DMS53 treated with DMSO at 0.1 percent for 48 hours (cell line): ENCODE data around the gene ZFP30.
"Not testable (repeated sequence)": the region's sequence is repeated elsewhere in the genome, so short reads cannot be mapped to it uniquely, and the experiment has no call there.

Experiments
- DNase-seq: peaks from one replicate; lab custom pipeline; 2025; ENCODE audit not compliant: unreplicated experiment; lab: John Stamatoyannopoulos, UW

The ZFP30 gene

DNA sequence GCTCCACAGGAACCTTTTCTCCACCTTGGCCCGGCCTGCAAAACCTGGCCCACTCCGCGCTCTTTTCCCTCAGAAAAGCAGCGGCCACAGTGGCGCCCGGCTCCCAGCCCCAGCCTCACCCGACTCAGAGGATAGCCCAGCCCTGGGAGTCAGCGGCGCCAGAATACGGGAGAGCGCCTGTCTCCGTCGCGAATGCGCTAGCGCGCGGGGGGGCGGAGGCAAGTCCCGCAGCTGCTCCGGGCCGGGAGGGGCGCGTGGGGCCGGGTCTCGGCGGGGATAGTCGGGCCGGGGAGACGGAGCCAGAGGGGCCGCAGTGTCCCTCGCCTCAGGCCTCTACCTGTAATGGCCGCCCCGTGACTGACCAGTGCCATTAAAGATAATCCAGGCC lies at the start of gene ZFP30:
Gene ZFP30 (minus strand): TSS at position 165 of the 388 bp plus-strand sequence. CDS start 7,643 bp downstream, outside the sequence.
- peak; percentile 93 for DNase-seq

DNA sequence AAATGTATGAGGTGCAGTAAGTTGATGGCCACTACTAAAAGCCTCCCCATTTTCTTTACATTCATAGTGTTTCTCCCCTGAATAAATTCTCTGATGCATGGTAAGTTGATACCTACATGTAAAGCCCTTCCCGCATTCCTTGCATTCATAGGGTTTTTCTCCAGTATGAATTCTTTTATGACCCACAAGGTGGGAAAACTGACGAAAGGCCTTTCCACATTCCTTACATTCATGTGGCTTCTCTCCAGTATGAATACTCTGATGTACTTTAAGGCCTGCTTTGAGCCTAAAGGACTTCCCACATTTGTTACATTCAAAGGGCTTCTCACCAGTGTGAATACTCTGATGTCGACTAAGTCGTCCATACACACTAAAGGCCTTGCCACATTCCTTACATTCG lies 43.8 kb upstream of the ZFP30 start:
- DNase-seq: no peak

DNA sequence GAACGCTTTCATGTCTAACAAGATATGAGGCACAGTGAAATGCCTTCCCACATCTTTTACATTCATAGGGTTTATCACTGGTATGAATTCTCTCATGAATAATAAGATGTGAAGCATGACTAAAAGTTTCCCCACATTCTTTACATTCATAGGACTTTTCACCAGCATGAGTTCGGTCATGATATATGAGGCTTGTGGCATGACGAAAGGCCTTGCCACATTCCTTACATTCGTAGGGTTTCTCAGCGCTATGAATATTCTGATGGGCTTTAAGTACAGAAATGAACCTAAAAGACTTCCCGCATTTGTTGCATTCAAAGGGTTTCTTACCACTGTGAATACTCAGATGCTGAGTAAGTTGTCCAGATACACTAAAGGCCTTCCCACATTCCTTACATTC lies 43.0 kb upstream of the ZFP30 start:
- no peak for DNase-seq

DNA sequence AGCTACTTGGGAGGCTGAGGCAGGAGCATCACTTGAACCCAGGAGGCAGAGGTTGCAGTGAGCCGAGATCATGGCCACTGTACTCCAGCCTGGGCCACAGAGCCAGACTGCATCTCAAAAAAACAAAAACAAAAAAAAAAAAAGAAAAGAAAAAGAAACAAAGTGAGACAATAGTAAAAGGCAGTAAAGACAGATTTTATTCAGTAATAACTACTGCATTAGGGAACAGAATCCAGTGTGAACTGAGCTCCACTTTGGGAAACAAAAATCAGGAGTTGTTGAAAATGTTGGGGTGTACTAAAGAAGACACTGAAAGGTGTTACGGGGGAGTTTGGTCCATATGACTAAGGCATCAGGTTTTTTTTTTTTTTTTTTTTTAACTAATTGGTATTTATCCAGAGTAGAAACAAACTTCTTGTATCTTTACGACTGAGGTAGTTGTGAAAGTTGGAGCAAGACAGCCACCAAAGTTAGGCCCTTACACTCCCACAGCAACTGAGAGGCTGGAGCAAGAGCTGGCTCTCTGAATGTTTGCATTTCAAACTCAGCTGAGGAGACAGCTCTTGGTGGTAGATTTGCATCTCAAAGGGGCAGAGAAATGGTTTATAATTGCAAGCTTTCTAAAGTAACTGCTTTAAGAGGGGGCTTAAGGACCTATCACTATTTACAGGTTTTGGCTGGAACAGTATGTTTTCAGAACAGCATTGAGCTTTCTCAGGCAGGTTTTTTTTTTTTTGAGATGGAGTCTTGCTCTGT lies 40.1 kb upstream of the ZFP30 start:
- no peak for DNase-seq

DNA sequence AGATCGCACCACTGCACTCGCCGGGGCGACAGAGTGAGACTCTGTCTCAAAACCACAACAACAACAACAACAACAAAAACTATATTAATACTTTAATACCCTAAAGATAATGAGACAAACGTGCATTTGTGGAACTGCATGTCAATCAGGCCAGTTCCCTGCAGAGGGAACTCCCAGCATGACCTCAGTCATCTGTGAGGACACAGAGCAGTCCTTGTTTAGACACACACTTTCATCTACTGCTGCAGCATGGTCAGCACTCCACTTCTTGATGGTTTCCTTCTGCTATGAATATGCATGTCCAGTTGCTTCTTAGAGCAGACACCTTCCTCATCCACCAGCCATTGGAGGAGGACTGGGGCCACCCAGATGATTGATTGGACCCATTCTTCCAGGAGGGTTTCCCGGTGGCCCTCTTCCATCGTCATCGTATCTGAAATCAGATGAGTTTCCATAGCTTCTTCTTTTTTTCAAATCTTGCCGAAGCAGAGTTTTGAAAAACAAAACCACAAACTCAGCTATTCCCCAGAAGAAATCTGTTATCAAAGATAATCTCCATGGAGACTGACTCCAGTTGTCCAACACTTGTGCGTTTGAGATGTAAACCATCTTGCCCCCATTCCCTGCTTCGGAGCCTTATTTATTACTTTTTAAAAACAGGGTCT lies 37.8 kb upstream of the ZFP30 start:
- DNase-seq: no peak

DNA sequence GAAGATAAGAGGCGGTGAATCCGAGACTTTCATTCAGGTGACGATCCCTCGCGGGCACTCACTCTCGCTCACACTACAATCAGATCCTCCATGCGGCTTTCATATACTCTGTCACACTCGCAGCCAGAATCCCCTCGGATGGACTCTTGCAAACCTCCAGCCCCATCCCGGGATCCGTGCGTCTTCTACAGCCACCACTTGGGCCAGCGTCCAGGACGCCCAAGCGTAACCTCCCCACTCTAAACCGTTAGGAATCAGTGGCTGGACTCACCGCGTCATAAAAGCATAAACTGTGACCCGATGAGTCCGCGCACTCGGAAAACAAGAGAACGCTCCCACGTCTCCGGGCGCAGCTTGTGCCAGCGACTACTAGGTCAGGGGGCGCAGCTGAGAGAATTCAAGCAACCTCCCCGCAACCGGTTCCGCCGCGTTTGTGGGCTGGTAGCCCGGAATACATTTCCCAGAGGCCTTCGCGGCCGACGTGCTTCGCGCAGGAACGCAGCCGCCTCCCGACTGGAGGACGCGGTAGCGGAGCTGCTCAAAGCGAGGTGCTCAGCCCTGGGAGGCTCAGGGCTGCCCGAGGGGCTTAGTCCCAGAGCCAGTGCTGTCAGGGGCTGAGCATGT lies 36.7 kb upstream of the ZFP30 start:
- DNase-seq: peak; percentile 60

DNA sequence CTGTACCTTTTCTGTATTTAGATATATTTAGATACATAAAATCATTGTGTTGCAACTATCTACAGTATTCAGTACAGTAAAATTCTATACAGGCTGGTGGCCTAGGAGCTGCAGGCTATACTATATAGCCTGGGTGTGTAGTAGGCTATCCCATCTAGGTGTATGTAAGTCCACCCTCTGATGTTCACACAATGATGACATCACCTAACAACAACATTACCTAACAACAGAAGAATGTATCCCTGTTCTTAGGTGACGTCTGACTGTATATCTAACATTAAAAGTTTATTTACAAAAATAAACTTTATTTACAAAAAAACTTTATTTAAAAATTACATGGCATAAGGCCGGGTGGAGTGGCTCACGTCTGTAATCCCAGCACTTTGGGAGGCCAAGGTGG lies 28.3 kb upstream of the ZFP30 start:
- DNase-seq: no peak

DNA sequence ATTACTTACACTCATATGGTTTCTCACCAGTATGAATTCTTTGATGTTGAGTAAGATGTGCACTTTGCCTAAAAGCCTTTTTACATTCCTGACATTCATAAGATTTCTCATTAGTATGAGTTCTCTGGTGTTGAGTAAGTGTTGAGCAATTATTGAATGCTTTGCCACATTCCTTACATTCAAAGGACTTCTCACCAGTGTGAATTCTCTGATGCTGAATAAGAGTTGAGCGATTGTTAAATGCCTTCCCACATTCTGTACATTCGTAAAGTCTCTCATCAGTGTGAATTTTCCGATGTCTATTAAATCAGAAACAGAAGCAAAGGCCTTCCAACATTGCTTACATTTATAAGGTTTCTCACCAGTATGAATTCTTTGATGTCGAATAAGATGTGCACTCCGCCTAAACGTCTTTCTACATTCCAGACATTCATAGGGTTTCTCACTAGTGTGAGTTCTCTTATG lies 14.2 kb upstream of the ZFP30 start:
- no peak for DNase-seq

DNA sequence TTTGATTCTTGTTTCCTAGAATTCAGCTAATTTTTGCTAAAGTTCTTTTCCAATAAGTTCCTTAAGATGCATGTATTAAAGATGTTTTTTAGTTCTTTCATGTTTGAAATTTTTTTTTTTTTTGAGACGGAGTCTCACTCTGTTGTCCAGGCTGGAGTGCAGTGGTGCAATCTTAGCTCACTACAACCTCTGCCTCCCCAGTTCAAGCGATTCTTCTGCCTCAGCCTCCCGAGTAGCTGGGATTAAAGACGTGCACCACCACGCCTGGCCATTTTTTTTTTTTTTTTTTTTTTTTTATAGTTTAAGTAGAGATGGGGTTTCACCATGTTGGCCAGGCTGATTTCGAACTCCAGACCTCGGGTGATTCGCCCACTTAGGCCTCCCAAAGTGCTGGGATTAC lies 1.9 kb upstream of the ZFP30 start:
- DNase-seq: not testable (repeated sequence)

DNA sequence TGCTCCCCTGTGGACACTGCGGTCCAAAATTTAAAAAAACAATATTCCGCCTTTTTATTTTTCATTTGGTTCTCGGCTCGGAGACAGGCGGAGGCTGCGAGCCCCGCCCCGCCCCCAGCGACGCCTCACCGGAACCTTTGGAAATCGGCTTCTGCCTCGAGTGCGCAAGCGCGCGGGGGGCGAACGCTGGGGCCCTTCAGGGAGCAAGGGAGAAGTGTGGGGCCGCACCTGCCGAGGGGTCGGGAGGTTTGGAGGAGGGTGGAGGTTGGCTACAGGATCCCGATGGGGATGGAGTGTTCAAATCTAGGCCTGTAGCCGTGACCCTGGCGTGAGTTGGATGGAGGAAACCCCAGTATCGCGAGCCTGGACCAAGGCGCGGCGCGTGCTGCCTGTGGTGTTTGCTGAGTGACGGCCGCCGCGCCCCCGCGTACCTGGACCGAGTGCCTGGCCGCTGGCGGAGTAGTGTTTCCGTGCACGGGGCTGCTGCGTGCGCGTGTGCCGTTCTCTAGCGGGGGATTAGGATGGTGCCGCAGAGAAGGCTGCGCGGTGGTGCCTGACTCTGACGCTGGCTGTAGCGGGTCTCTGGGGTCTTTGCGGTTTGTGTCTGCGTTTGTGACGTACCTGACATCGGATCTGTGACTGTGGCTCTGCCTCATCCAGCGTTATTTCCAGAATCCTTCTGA lies 565 bp upstream of the ZFP30 start:
- peak; percentile 93 for DNase-seq

DNA sequence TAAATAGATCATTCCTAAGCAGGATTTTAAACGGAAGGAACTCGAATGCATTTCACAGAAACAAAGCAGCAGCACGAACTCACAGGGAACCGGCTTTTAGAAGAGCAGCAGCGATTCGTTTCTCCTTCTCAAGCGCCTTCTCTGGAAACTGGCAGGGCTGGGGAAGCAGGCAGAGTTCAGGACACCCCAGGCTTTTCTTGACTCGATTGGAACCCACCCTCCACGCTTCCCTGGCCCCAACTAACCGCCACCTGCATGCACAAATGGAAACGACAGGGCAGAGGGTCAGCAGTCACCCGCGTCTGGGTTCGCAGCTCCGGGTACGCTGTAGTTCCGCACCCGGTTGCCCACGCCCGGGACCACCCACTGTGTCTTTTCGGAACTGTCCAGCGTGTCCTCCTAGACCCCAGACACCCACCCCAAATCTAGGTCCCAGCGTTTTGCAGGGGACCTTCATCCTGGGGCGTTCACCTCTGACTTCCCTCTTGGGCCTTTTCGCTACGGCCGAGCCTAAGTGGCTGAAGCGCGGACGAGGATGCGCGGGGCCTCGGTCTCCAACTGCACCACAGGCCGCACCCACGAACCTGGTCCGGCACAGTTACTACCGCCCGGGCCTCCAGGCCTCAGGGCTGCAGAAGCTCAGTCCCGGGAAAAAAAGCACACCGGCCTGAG lies 500 bp downstream of the ZFP30 start:
- DNase-seq: peak; percentile 76

DNA sequence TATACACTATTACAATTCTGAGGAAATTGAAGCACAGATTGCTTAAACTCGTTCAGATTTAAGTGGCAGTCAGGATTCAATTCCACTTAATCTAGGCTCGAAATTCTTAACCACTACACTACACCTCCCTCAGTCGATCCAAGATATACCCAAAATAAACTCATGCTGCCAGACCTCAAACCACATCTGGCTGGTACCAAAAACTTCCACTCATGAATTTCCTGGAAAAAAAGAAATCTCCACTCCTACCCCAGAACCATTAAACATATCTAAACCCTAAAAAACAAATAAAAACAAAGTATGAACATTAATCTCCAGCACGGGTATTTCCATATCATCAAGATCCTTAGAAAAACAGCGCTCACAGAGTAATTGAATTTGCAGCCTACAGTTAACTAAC lies 1.1 kb downstream of the ZFP30 start:
- no peak for DNase-seq

DNA sequence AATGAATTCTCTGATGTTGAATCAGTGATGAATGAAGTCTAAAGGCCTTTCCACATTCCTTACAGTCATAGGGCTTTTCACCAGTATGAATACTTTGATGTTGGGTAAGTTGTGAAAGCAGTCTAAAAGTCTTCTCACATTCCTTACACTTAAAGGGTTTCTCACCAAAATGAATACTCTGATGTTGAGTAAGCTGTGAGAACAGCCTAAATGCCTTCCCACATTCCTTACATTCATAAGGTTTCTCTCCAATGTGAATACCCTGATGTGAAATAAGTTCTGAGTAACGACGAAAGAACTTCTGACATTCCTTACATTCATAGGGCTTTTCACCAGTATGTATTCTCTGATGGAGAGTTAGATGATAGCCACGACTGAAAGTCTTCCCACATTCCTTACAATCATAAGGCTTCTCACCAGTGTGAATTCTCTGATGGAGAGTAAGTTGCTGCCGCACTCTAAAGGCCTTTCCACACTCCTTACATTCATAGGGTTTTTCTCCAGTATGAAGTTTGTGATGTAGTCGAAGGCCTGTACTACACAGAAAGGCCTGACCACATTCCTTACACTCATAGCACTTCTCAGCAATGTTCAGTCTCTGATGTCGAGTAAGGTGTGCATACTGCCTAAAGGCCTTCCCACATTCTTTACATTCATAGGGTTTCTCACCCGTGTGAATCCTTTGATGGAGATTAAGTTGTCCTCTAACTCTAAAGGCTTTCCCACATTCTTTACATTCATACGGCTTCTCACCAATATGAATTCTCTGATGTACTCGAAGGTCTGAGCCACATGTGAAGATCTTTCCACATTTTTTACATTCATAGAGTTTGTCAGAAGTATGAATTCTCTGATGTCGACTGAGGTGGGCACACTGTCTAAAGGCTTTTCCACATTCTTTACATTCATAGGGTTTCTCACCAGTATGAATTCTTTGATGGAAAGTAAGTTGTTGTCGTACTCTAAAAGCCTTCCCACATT lies 19.9 kb downstream of the ZFP30 start:
- no peak for DNase-seq

DNA sequence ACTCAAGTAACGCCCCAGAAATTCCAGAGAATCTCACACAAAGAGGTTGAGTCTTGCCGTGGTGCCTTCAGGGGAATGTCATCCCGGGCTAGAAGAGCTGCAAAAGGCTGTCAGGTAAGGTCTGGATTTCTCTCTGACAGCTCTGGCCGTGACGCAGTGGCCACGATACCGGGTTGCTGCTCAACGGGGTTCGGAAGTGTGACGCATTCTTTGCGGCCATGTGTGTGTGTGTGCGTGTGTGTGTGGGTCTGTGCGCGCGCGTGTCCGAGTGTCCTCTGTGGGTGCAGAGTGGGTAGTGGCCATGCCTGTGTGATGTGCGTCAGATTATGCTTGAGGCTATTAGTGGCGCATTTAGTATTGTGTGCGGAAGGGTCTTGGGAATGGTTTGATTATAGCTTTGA lies 60.3 kb downstream of the ZFP30 start:
- DNase-seq: no peak

DNA sequence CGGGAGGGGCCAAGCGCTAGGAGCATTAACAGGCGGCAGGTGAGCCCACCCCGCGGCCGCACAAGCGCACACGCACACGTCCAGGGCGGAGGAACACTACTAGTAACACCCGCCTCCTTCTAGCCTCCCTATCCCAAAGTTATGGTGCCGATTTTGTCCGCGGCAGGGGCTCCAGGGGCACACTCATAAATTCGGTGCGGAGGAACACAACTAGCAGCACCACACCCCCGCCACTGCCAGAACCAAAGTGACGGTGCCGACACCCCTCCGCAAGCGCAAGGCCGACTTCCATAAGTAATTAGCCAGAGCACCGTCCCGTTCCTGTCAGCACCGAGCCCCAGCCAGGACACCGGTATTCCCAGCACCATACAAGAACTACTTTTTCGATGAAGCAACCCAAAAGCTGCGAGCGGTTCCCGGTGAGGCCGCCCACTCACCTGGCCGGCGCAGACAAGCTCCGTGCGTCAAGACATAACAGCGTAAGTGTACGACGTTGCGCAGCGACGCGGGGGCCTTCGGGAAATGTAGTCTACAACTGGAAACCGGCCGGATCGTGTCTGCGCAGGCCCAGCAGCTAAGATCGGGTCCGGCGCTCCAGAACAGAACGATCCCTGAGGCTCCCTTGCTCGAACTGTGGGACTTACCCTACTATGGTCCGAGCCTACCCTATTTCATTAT lies 60.8 kb downstream of the ZFP30 start, which contains the start of the genes ZNF540 and ZNF571:
Gene ZNF540 (plus strand): TSS at position 573 of the 678 bp plus-strand sequence. CDS start 3,572 bp downstream, outside the sequence.
Gene ZNF571 (minus strand): TSS at position 489 of the 678 bp plus-strand sequence. CDS start 8,116 bp downstream, outside the sequence.
- peak; percentile 97 for DNase-seq

DNA sequence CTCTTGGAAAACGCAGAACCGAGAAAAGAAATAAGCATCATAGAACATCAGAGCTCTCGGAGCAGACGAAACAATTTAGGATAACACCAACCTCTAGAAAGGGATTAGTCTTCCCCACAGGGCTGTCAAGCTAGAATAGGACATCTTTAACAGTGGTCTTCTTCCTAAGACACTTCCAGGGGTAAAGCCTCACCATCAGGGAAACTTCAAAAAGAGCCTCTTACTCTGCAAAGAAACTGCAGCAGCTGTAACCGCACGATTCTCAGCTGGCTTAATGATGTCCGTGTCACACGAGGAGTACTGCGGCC lies 61.3 kb downstream of the ZFP30 start:
- no peak for DNase-seq

DNA sequence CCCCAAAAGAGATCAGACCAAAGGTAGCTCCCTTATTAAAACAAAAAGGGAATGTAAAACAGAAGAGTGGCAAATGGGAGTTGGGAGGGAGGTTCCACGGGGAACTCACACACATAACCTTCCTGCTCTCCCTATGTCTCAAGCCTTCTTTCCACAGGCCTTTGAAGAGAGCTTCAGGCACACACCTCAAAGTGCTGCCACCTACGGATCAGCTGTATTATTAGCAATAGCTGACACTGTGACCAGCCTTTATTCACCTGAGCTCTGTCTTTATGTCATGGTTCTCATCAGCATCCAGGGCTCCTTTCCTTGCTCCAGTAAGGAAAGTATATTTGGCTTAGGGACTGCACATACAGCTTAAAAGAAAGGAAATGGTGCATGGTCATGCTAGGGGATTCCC lies 71.9 kb downstream of the ZFP30 start:
- DNase-seq: no peak

DNA sequence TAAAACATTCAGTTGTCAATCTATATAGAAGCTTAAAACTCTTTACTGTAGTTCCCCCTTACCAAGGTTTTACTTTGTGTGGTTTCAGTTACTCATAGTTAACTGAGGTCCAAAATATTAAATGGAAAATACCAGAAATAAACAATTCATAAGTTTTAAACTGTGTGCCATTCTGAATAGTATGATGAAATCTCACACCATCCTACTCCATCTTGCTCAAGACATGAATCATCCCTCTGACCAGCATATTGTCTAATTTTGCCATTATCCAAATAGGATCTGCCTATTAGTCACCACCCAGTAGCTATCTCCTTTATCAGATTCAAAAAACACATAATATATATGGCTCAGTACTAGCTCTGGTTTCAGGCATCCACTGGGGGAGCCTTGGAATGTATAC lies 83.1 kb downstream of the ZFP30 start:
- DNase-seq: no peak

DNA sequence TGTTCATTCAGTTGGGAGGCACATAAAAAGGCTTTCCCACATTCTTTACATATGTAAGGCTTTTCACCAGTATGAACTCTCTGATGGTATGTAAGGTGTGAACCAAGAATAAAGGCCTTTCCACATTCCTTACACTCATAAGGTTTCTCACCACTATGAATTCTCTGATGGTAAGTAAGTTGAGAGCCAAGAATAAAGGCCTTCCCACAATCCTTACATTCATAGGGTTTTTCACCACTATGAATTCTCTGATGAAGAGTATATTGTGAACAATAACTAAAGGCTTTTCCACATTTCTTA lies 89.9 kb downstream of the ZFP30 start:
- DNase-seq: no peak
